ENCODE data around the gene HDAC9. TPM values are rescaled to one million over a fixed set of nuclear protein-coding genes. Genes with fewer than 3 reads are reported as not detected.

Gene HDAC9
- total and polyA plus RNA-seq, 7 donors, result 0.38 to 34.2 (median 16.8) TPM

GRCh38 chr7:18900803-18901202, 405.3 kb downstream of the HDAC9 start:
- intact Hi-C loops (cut with DNase I), result no loop called here
- Histone ChIP-seq H3K27me3 (ENCODE audit: insufficient read depth in 3 of 3, low read length in 2 of 3) (no peaks in the 10 kb centered on the region), H3K36me3 (ENCODE audit: insufficient read depth in 1 of 2, low read depth in 1 of 2) (no peaks in the 10 kb centered on the region), H3K9me3 (no peaks in the 10 kb centered on the region), H3K4me1 (no peaks in the 10 kb centered on the region), H3K4me3 (no peak overlapping the region), H3K27ac (no peak overlapping the region)
- WGBS, 3 donors, result 82 to 88% (median 86%) methylated on average over 1 of the region's 1 CpG
- no peak for DNase-seq
- TF ChIP-seq CTCF (IDR thresholded peaks at IDR 0.05), result no peak
- no peak for ATAC-seq

DNA sequence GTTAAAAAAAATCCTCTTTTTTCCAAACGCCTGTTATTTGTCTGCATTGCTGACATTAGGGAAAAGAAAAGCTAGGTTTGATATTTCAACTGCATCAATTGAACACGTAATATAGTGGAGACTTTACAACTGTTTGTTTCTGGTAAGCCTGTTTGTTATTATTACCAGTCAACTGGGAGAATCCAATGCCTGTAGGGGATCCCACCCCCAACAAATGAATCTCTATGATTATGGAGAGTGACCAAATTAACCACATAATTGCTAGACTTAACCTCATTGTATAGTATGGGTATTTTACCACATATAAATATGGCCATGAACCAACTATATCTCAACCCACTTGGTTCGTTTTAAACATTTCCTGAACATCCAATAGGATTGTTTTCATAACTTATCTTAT, 405.8 kb downstream of the HDAC9 start:
- intact Hi-C loops (cut with DNase I), result no loop called here
- Histone ChIP-seq H3K36me3 (ENCODE audit: insufficient read depth in 1 of 2, low read depth in 1 of 2) (no peaks in the 10 kb centered on the region), H3K9me3 (no peaks in the 10 kb centered on the region), H3K27ac (no peak overlapping the region), H3K4me1 (no peaks in the 10 kb centered on the region), H3K27me3 (ENCODE audit: insufficient read depth in 3 of 3, low read length in 2 of 3) (no peaks in the 10 kb centered on the region), H3K4me3 (no peak overlapping the region)
- WGBS, 3 donors, result 77 to 82% (median 81%) methylated on average over 3 of the region's 3 CpGs
- DNase-seq (no peak), ATAC-seq (no peak)
- TF ChIP-seq CTCF (IDR thresholded peaks at IDR 0.05), result no peak

- no peak overlapping the region for H3K27ac ChIP-seq
- WGBS, 3 donors, result 22 to 28% (median 28%) methylated on average over 1 of the region's 1 CpG
- TF ChIP-seq CTCF (IDR thresholded peaks at IDR 0.05), result no peak
- no peaks in the 10 kb centered on the region for H3K36me3 ChIP-seq (ENCODE audit: insufficient read depth in 1 of 2, low read depth in 1 of 2)
- no peak overlapping the region for H3K4me3 ChIP-seq
- ATAC-seq (no peak), DNase-seq (no peak)
- H3K4me1 ChIP-seq, result no peaks in the 10 kb centered on the region
- no peaks in the 10 kb centered on the region for H3K9me3 ChIP-seq
- H3K27me3 ChIP-seq (ENCODE audit: insufficient read depth in 3 of 3, low read length in 2 of 3), result no peaks in the 10 kb centered on the region
- intact Hi-C loops (cut with DNase I), result no loop called here
These were observed 406.5 kb downstream of the HDAC9 start for GRCh38 chr7:18901982-18902421.

DNA sequence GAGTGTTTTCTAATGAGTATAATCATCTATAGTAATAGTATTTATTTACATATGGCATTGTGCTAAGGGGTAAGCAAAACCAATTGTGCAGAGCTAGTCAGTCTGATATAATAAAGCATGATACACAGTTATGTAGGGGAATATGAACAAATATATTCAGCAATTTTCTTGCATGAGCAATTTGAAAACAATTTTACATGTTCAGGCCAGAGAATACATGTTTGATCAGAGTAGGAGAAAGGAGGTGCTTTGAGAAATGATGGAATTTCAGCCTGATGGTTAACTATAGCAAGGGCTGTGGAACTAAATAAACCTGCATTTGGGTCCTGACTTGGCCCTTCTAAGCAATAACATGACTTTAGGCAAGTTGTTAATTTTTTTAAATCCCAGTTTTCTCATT, 407.3 kb downstream of the HDAC9 start:
- no peak for TF ChIP-seq CTCF (IDR thresholded peaks at IDR 0.05)

GRCh38 chr7:18903695-18904094, 408.1 kb downstream of the HDAC9 start:
- DNase-seq, result no peak
- no peaks in the 10 kb centered on the region for H3K4me1 ChIP-seq
- 70 to 76% (median 75%) methylated on average over 4 of the region's 4 CpGs for WGBS, 3 donors
- no peaks in the 10 kb centered on the region for H3K9me3 ChIP-seq
- intact Hi-C loops (cut with DNase I), result no loop called here
- no peak for TF ChIP-seq CTCF (IDR thresholded peaks at IDR 0.05)
- no peak overlapping the region for H3K4me3 ChIP-seq
- H3K27me3 ChIP-seq (ENCODE audit: insufficient read depth in 3 of 3, low read length in 2 of 3), result no peaks in the 10 kb centered on the region
- ATAC-seq, result peak in 1 of 4 donors; percentile 15
- no peaks in the 10 kb centered on the region for H3K36me3 ChIP-seq (ENCODE audit: insufficient read depth in 1 of 2, low read depth in 1 of 2)
- no peak overlapping the region for H3K27ac ChIP-seq

More for the DNA sequence above, 407.3 kb downstream of the HDAC9 start:
- no peak overlapping the region for H3K4me3 ChIP-seq
- no peaks in the 10 kb centered on the region for H3K36me3 ChIP-seq (ENCODE audit: insufficient read depth in 1 of 2, low read depth in 1 of 2)
- no peaks in the 10 kb centered on the region for H3K9me3 ChIP-seq
- no peak for ATAC-seq
- intact Hi-C loops (cut with DNase I), result no loop called here
- H3K27me3 ChIP-seq (ENCODE audit: insufficient read depth in 3 of 3, low read length in 2 of 3), result no peaks in the 10 kb centered on the region
- DNase-seq, result no peak
- H3K4me1 ChIP-seq, result no peaks in the 10 kb centered on the region
- H3K27ac ChIP-seq, result no peak overlapping the region
